NCI-H2227 treated with DMSO at 0.1 percent for 48 hours (cell line): Measurements from ENCODE around the gene NPAS3.
"Not testable (repeated sequence)": the region's sequence is repeated elsewhere in the genome, so short reads cannot be mapped to it uniquely, and the experiment has no call there.

Experiments used
- DNase-seq: peaks from one replicate; lab custom pipeline; 2025; lab: John Stamatoyannopoulos, UW

Gene NPAS3

GRCh38 chr14:33081259-33081658 is 142.6 kb downstream of the NPAS3 start:
- no peak for DNase-seq

- DNase-seq, result no peak
Measured at GRCh38 chr14:33085799-33086198, 147.1 kb downstream of the NPAS3 start.

DNA sequence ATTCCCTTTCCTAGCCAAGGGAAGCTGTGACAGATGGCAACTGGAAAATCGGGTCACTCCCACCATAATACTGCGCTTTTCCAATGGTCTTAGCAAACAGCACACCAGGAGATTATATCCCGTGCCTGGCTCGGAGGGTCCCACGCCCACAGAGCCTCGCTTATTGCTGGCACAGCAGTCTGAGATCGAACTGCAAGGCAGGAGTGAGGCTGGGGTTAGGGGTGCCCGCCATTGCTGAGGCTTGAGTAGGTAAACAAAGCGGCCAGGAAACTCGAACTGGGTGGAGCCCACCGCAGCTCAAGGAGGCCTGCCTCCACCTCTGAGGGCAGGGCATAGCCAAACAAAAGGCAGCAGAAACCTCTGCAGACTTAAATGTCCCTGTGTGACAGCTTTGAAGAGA is 149.6 kb downstream of the NPAS3 start:
- DNase-seq, result not testable (repeated sequence)

- DNase-seq, result no peak
Measured at GRCh38 chr14:33098016-33098415, 159.3 kb downstream of the NPAS3 start.

- DNase-seq, result no peak
Measured at GRCh38 chr14:33103489-33103888, 164.8 kb downstream of the NPAS3 start.

DNA sequence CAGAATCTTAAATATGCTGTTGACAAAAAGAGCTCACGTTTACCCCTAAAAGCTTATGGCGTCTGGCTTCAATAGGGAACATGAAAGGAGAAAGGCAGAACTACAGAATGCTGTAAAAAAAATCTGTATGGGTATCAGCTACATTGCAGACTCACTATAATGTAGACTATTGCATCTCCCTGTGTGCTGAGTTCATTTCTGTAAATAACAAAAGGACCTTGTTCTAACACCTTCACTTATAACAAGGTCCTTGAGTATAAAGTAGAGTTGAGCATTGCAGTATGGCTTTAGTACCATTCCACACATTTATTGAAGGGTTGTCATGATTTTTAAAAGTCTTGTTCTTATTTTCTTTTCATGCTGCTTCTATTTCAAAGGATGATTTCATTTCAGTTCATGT is 165.3 kb downstream of the NPAS3 start:
- DNase-seq, result no peak

DNA sequence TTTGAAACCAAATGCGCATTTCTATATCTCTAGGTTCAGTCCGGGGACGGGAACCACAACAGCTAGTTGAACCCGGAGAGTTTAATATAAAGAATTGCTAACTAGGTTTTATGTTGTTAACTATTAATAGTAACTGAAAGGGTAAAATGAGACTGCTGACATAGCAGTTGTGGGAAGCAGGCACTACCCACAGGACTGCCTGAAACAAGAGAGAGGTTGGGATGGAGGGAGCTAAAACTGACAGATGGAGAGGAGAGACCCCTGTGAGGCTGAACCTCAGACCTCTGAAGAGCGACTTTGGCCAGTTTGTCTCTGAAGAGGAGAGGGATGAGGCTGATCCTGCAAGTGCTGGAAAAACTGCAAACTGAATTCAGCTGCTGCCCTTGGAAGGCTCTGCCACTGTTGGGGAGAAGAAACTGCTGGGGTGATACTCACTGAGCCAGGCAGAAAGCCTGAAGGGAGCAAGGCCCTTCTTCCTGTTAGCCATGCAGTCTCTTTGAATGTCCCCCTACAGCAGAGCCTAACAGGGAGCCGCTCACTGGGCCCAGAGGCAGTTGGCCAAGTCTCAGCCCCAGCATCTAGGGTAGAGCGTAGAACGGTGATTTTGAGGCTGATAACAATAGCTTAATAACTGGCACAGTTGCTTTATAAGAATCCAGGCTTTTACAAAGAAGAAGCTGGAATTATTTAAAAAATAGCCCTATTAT is 172.2 kb downstream of the NPAS3 start:
- DNase-seq, result no peak

DNA sequence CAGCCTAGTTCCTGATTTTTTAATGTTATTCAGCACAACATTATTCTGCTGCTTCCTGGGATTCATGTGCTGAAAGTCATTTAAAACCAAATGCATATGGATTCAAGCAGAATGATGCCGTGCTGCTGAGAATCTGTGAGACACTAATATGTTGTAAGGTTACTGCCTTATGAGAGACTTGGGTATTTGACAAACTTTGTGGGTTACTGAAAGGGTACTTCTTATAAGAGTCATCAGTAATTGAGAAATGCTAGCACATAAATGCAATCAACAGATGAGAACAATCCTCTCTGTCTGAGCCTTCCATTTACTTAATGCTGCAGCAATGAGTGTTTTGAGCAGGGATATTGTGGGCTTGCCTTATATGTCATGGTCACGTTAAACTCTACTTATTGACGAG is 175.7 kb downstream of the NPAS3 start:
- DNase-seq, result no peak

DNA sequence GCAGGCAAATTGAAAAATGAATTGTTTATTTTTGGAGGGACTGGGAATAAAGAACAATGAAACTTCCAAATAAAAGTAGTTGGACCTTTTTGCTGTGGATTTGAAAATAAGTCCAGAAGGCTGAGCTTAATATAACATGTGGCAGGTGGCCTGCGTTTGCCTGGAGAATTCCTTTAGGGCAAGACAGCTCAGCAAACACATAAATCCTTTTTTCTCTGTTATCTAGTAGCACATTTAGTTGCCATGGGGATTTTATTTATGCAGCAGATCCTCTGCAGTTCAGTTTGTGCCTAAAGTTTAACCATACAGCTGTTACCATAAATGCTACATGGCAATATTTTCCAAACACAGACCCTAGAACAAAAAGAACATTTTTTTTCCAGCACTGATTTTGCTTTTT is 180.0 kb downstream of the NPAS3 start:
- DNase-seq, result no peak

DNA sequence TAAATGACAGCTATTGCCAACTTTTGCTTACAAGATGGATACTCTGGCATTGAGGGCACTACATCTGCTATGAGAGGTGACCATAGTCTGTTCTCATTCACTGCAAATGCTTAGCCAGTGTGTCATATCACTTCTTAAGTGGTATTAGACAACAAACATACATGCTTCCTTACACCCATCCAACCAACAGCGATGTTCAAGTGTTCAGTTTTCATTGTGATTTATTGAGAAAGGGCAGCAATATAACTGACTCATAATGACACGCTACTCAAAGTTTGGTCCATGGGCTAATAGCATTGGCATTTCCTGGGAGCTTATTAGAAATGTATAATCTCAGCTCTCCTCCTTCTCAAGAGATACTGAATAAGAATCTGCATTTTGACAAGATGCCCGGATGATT is 181.7 kb downstream of the NPAS3 start:
- DNase-seq, result no peak

GRCh38 chr14:33120966-33121365 is 182.3 kb downstream of the NPAS3 start:
- no peak for DNase-seq

GRCh38 chr14:33123281-33123680 is 184.6 kb downstream of the NPAS3 start:
- no peak for DNase-seq

- no peak for DNase-seq
Measured at GRCh38 chr14:33126433-33126832, 187.8 kb downstream of the NPAS3 start.

DNA sequence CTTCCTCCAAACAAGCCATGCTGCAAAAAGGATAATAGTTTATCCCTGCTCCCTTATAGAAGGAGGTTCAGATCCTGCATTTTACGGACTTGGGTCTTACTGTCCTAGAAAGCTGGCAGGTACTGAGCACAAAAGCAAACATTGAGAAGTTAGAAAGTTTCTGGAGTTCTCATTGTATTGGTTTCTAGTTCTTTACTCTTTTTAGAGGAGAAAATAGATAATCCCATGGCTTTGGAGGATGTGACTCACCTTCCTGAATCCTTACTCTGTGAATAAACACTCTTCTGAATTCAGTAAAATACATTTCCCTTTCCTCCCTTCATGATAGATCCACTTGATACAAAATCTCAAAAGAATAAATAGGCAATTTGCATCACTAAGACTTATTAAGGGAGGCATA is 188.9 kb downstream of the NPAS3 start:
- no peak for DNase-seq

DNA sequence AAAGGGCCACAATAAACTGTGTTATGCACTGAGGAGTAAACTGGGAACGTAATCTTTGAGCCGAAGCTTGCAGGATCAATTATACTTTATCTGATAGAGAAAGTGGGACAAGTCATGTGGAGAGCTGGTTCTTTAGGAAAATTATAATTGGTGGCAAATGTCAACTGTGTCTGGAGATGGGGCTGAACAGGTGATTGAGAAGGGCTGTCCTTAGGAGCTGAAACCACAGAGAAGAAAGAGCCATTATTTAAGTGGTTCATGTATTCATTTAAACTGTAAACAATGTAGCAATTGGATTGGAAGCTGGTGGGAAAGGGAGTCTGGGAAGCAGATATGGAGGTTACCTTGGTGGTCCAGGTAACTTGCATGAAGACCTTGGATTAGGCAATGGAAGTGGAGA is 193.1 kb downstream of the NPAS3 start:
- DNase-seq, result no peak

DNA sequence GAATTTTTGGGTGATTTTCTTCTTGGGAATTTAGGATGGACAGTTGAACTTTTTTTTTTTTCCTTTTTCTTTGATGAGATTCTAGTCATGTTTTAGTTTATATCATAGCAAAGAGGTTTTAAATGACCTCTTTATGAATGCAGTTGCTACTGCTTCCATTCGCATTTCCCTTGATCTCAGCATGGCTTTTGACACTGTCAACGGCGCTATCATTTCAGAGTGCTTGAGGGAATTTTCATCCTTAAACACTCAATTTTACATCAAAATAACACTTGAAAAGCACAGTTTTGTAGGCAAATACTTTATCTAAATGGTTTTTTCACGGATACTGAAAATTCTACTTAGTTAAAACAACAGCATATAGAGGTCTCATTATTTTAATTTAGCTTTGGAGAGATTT is 195.5 kb downstream of the NPAS3 start:
- no peak for DNase-seq

GRCh38 chr14:33134975-33135374 is 196.3 kb downstream of the NPAS3 start:
- DNase-seq, result no peak

DNA sequence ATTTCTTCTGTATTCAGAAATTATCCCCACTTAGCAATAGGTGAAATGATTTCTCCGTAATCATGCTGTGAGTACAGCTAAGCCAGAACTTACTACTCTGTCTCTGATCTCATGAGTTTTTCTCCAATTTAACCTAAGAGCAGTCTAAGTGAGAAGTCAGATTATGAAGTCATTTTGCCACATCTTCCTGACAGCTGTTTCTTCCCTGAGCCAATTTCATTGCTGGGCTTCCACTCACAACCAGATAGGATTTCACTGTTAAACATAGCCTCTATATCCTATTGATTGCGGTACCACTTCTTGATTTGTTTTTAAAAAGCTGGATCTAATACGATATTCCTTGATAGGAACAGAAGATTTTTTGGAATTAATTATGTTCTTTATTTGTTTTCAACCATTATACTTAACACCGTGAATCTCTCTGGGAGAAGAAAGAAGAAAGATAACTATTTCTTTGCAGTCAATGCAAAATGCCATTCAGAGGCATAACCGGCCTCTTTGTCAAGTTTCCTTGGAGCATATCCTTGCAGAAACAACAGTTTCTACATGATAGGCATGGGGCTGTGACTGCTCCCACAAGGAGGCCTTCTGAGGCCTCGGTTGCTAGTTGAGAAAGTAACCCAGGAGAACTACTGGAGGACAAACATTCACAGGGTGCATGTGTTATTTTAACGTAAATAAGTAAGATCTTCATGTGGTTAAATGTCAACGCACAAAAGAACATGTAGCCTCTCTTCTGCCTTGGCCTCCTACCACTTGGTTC is 212.2 kb downstream of the NPAS3 start:
- no peak for DNase-seq

DNA sequence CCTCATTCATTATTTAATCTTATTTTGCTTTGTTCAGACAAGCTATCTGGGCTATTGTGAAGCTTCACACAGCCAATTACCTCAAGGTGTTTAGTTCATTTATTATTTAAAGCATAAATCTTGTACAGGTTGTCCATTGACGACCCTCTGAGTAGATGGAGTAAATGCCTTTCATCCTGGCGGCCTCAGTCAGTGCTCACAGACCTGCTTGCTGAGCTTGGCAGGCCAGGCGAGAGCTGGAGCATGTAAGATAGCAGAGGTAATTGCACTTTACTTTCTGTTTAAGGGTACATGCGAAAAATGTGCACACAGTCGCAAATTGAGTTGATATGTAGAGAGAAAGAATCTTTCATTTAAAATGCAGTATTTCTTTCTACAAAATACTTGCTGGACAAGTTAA is 224.4 kb downstream of the NPAS3 start:
- DNase-seq, result peak; percentile 34

GRCh38 chr14:33163600-33163999 is 224.9 kb downstream of the NPAS3 start:
- no peak for DNase-seq

DNA sequence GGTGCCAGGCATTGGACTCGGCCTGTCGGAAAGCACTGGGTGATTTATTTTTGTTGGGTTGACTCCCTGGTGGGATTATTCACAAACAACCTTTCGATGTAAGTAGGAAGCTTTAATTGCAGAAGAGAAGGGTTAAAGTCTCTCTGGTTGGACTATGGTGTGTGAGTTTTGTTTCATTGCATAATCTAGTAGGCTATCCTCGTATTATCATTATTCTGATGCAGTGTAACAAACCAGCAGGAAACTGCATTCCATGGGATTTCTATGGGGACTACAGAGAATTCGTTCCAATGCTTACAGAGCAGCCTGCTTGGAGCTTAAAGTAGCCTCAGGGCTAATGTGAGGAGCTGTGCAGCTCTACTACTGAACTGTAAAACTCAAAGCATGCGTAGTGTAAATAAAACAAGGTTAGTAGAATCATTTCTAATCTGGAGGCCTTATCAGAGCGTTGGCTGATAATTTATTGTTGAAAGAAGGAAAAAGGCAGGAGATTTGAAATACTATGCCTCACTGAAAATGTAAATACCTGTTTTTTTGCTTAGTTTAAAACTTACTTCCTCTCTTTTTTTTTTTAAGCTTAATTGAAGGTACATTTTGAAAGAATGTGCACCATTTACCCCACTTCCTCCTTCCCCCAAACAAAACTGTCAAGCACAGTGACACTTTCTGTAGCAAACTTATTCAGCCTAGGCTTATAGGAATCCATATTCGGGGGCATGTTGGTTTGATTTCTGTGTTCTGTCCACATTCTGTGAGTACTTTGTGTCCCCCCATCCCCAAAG is 226.7 kb downstream of the NPAS3 start:
- no peak for DNase-seq

DNA sequence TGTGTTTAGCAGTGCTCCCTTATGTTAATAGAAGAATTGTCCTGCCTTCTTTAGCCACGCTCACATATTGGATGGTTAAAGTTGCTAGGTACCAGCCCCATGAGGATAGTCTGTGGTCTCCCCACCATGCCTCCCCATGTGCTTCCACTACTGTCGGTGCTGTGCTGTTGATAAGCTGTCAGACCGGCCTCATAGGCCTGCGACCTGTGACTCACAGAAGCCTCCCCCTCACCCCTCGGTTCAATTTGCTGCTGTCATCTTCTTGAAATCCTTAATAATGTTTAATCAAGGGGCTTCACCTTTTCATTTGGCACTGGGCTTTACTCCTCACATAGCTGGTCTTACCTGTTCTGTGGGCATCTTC is 227.2 kb downstream of the NPAS3 start:
- no peak for DNase-seq

GRCh38 chr14:33175951-33176350 is 237.3 kb downstream of the NPAS3 start:
- DNase-seq, result no peak
